D721Med (cell line): ENCODE data around the gene BAHD1.

ENCODE experiments used
- DNase-seq: peaks from one replicate; pipeline ENCODE4 v3.0.0; 2011; ENCODE audit warnings: low spot score; ENCODE audit not compliant: insufficient read length
- FAIRE-seq: peaks from 2 replicates; lab custom pipeline; 2011; peaks lifted over from hg19 to GRCh38; lab: Jason Lieb, UNC
- CTCF ChIP-seq: IDR thresholded peaks from 2 replicates; pipeline ENCODE4 v1.5.1; 2012; ENCODE audit warnings: mild to moderate bottlenecking, control low read depth; ENCODE audit not compliant: insufficient read depth; ENCODE audit errors: missing control alignments

Gene BAHD1

GRCh38 chr15:40407330-40407990 is 33.3 kb upstream of the BAHD1 start:
- FAIRE-seq (no peak), DNase-seq (no peak)
- no peak for TF ChIP-seq CTCF

- DNase-seq (no peak), FAIRE-seq (no peak)
- TF ChIP-seq CTCF, result no peak
Observed at GRCh38 chr15:40409366-40409765, 31.4 kb upstream of the BAHD1 start.

GRCh38 chr15:40410476-40410875 is 30.3 kb upstream of the BAHD1 start:
- no peak for TF ChIP-seq CTCF
- DNase-seq, result no peak
- no peak for FAIRE-seq

GRCh38 chr15:40412095-40412759 is 28.5 kb upstream of the BAHD1 start:
- TF ChIP-seq CTCF, result no peak

GRCh38 chr15:40413036-40413435 is 27.7 kb upstream of the BAHD1 start:
- no peak for FAIRE-seq
- DNase-seq, result no peak
- no peak for TF ChIP-seq CTCF

More at GRCh38 chr15:40412095-40412759, 28.5 kb upstream of the BAHD1 start:
- FAIRE-seq (no peak), DNase-seq (no peak)

GRCh38 chr15:40414816-40415215 is 25.9 kb upstream of the BAHD1 start:
- TF ChIP-seq CTCF, result no peak
- FAIRE-seq (no peak), DNase-seq (no peak)

GRCh38 chr15:40415226-40415625 is 25.5 kb upstream of the BAHD1 start:
- no peak for TF ChIP-seq CTCF
- FAIRE-seq (no peak), DNase-seq (no peak)
